Measurements from ENCODE around the gene RNF181. TPM values are rescaled to one million over a fixed set of nuclear protein-coding genes. Genes with fewer than 3 reads are reported as not detected.

RNF181 gene
- total RNA-seq, 1 experiment from 2014 or later: 77.5 TPM

DNA sequence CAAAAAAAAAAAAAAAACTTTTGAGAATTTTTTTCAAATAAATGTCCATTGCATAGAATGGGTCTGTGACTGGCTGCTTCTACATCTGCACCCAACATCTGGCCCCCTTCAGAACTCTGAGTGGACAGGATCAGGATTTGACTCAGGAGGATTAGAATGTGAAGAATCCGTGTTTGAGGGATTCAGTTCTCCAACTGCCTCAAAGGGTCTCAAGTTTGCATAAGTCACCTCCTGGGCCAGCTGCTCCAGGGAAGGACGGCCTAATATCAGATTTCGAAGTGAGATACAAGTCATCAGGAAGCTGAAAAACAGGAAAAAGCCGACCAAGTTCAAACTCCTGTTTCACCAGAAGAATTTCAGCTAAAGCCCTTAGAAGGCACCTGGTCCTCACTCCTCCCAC lies 45.7 kb upstream of the RNF181 start:
- DNase-seq (ENCODE audit: low read depth, low spot score) (no peak), ATAC-seq (no peak)
- H3K9me3 ChIP-seq (ENCODE audit: control insufficient read depth in 1 of 2, insufficient read depth in 1 of 2, low read depth in 1 of 2, low read length in 2 of 2): no peaks in the 10 kb centered on the region
- ChIA-PET CTCF (interaction anchor here (0.6 to 5.0 kb wide), 2 partner anchors 71 to 130 kb away, joined by 3 to 118 read pairs; partner anchors contain the start of gene SH2D6), RAD21 (ENCODE audit: low non-redundant PET in 1 of 2, low total read pairs in 2 of 2, uncharacterized antibody in 2 of 2, unreplicated experiment in 2 of 2) (no interaction called here), POLR2A (interaction anchor here (1.2 to 15.3 kb wide), 5 partner anchors 9 to 160 kb away, joined by 3 to 236 read pairs (median 3); partner anchors contain the start of genes MAT2A, SH2D6 and VAMP8)
- peaks cover 14 to 48% of the 10 kb centered on the region in 2 experiments; a peak in 3 of 4 replicates for H3K36me3 ChIP-seq (ENCODE audit: control insufficient read depth in 1 of 2, insufficient read depth in 2 of 2, low read length in 2 of 2)
- H3K4me2 ChIP-seq (ENCODE audit: low read length): no peak overlapping the region
- no peak overlapping the region for H3K4me3 ChIP-seq (replicated peaks in 1 of 2; ENCODE audit: low read depth in 1 of 2, low read length in 2 of 2)
- no peak overlapping the region for H3K9ac ChIP-seq (ENCODE audit: low read length)
- H4K20me1 ChIP-seq (ENCODE audit: insufficient read depth): peaks cover 7% of the 10 kb centered on the region; the same call in 1 of the 2 replicates
- no peak overlapping the region for H2AFZ ChIP-seq (ENCODE audit: low read depth, low read length, poor library complexity, severe bottlenecking)
- no peaks in the 10 kb centered on the region for H3K79me2 ChIP-seq (ENCODE audit: insufficient read depth, low read length)
- BruUV-seq (replicated peaks): TSS peak; percentile 25
- H3K27me3 ChIP-seq (ENCODE audit: insufficient read depth, low read length): no peaks in the 10 kb centered on the region
- no peaks in the 10 kb centered on the region for H3K9me2 ChIP-seq (ENCODE audit: insufficient read depth)
- no peak overlapping the region for H3K27ac ChIP-seq (ENCODE audit: low read depth, low read length)
- TF ChIP-seq EZH2 (IDR thresholded peaks at IDR 0.05): no peak
- no peak for TF ChIP-seq MAX (IDR thresholded peaks at IDR 0.05)
- no peak for TF ChIP-seq SIN3A (IDR thresholded peaks at IDR 0.05; ENCODE audit: low read depth)
- TF ChIP-seq CBX3 (IDR thresholded peaks at IDR 0.05; ENCODE audit: low read depth): no peak
- TF ChIP-seq, protein P1, sequence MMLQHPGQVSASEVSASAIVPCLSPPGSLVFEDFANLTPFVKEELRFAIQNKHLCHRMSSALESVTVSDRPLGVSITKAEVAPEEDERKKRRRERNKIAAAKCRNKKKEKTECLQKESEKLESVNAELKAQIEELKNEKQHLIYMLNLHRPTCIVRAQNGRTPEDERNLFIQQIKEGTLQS (IDR thresholded peaks at IDR 0.05): no peak
- TF ChIP-seq POLR2A (IDR thresholded peaks at IDR 0.05; ENCODE audit: borderline replicate concordance, extremely low read depth, insufficient read depth, insufficient read length): no peak
- TF ChIP-seq FOSL1 (IDR thresholded peaks at IDR 0.05; ENCODE audit: low read depth): no peak
- no peak for TF ChIP-seq CEBPB (IDR thresholded peaks at IDR 0.05; ENCODE audit: low read depth)
- TF ChIP-seq REST (IDR thresholded peaks at IDR 0.05; ENCODE audit: low read depth): no peak
- TF ChIP-seq EZH2phosphoT487 (IDR thresholded peaks at IDR 0.05; ENCODE audit: borderline replicate concordance): no peak
- TF ChIP-seq SRF (IDR thresholded peaks at IDR 0.05; ENCODE audit: low read depth): no peak
- no peak for TF ChIP-seq JUND (IDR thresholded peaks at IDR 0.05)
- no peak for TF ChIP-seq ELF1 (IDR thresholded peaks at IDR 0.05; ENCODE audit: borderline replicate concordance, low read depth)
- TF ChIP-seq POLR2AphosphoS5 (IDR thresholded peaks at IDR 0.05; ENCODE audit: low read depth, low read length): no peak
- TF ChIP-seq, protein P2, sequence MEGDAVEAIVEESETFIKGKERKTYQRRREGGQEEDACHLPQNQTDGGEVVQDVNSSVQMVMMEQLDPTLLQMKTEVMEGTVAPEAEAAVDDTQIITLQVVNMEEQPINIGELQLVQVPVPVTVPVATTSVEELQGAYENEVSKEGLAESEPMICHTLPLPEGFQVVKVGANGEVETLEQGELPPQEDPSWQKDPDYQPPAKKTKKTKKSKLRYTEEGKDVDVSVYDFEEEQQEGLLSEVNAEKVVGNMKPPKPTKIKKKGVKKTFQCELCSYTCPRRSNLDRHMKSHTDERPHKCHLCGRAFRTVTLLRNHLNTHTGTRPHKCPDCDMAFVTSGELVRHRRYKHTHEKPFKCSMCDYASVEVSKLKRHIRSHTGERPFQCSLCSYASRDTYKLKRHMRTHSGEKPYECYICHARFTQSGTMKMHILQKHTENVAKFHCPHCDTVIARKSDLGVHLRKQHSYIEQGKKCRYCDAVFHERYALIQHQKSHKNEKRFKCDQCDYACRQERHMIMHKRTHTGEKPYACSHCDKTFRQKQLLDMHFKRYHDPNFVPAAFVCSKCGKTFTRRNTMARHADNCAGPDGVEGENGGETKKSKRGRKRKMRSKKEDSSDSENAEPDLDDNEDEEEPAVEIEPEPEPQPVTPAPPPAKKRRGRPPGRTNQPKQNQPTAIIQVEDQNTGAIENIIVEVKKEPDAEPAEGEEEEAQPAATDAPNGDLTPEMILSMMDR (IDR thresholded peaks at IDR 0.05 in 2 of 3, conservative IDR thresholded peaks at IDR 0.05 in 1 of 3; ENCODE audit: borderline replicate concordance in 1 of 3, insufficient read depth in 1 of 3, low read depth in 2 of 3, low read length in 2 of 3): no peak
- TF ChIP-seq YY1 (IDR thresholded peaks at IDR 0.05; ENCODE audit: extremely low read depth, insufficient replicate concordance, low read depth, low read length): no peak
- intact Hi-C loops (cut with micrococcal nuclease): loop anchor here (10.0 kb wide), 1 partner anchor 225 kb away; the partner anchor contains the start of gene TGOLN2
- H3K4me1 ChIP-seq (ENCODE audit: control insufficient read depth in 1 of 2, insufficient read depth in 2 of 2, low read length in 2 of 2): peaks cover 0 to 9% of the 10 kb centered on the region in 2 experiments; a peak in 1 of 4 replicates
